Psoas muscle (tissue), 8 donors: Measurements from ENCODE around the gene SEMA3B. TPM values are rescaled to one million over a fixed set of nuclear protein-coding genes. Genes with fewer than 3 reads are reported as not detected.

Experiments
- ATAC-seq, 4 donors: fragments of 200-7000 bp; cut with Tn5 transposase; one replicate each; pipeline ENCODE4 v1.9.1; 2020; ENCODE audit warnings: moderate library complexity in 3 of 4, mild to moderate bottlenecking in 2 of 4
- DNase-seq, 2 donors: peaks; one replicate each; pipeline ENCODE4 v3.0.0-alpha.2; 2020
- H3K27ac ChIP-seq: fragments of 200-600 bp; one replicate; pipeline ENCODE4 v1.8.0; 2022
- H3K27me3 ChIP-seq, 3 donors: fragments of 200-600 bp in 1 of 3; one replicate each; pipeline versions ENCODE4 v1.6.1 to v1.8.0; 2013 to 2022; ENCODE audit warnings: low read length in 2 of 3, mild to moderate bottlenecking in 2 of 3, moderate library complexity in 1 of 3; ENCODE audit not compliant: insufficient read depth in 3 of 3
- H3K36me3 ChIP-seq, 2 donors: fragments of 200-600 bp in 1 of 2; one replicate each; pipeline versions ENCODE4 v1.6.1 to v1.8.0; 2013 to 2022; ENCODE audit warnings: low read depth in 1 of 2, mild to moderate bottlenecking in 1 of 2, moderate library complexity in 1 of 2; ENCODE audit not compliant: insufficient read depth in 1 of 2
- H3K4me1 ChIP-seq: fragments of 200-600 bp; one replicate; pipeline ENCODE4 v1.8.0; 2022
- H3K4me3 ChIP-seq: fragments of 200-600 bp; one replicate; pipeline ENCODE4 v1.8.0; 2022; ENCODE audit warnings: mild to moderate bottlenecking
- H3K9me3 ChIP-seq: fragments of 200-600 bp; one replicate; pipeline ENCODE4 v1.8.0; 2022
- CTCF ChIP-seq: fragments of 200-600 bp; IDR thresholded peaks from one replicate; pipeline ENCODE4 v1.8.0; 2022; ENCODE audit warnings: antibody characterized with exemption
- WGBS, 3 donors: extraction: QIAGEN DNeasy Blood & Tissue Kit; methylation state at CpG; one replicate each; pipeline versions ENCODE4 v1.1.6 to v1.1.7; 2013; 5-methylcytosine and 5-hydroxymethylcytosine counted together
- intact Hi-C, 2 donors: fragments of 100-400 bp; cut with DNase I; formaldehyde crosslinking; loops; one replicate each; pipeline versions ENCODE4 v1.11.0 to v1.14.2; 2022
- polyA plus RNA-seq, 3 donors: library from polyadenylated mRNA; stranded (reverse); fragments of 200-250 nt; gene quantifications; one replicate each; pipeline ENCODE4 v1.2.3, GENCODE V29; 2013
- total RNA-seq, 4 donors: library from RNA; stranded (reverse); fragmentation: NEBNext Ultra II Directional in 2 of 4; extraction: Animal tissue kit (Norgen Biotek cat#: 25700) in 2 of 4; gene quantifications; one replicate each; pipeline versions ENCODE4 v1.2.1 to v1.2.4, GENCODE V29; 2021 to 2023
- donor health status: healthy with polysubstance abuse.
- donor health status: DM: no; HTN: no; CAD: no; lungs with moderate emphysema.
- donor health status: Bipolar disorder and iron deficiency.
- donor health status: healthy.
- donor health status: DM: yes; HTN: yes; CAD: no.
- donor health status: DM: no; HTN: no; CAD: no.
- donor health status: DM: no; HTN: no; CAD: no.
- donor health status: DM: yes; HTN: yes; CAD: no.

Gene SEMA3B
- total and polyA plus RNA-seq, 7 donors: 2.1 to 6.8 (median 3.4) TPM

DNA sequence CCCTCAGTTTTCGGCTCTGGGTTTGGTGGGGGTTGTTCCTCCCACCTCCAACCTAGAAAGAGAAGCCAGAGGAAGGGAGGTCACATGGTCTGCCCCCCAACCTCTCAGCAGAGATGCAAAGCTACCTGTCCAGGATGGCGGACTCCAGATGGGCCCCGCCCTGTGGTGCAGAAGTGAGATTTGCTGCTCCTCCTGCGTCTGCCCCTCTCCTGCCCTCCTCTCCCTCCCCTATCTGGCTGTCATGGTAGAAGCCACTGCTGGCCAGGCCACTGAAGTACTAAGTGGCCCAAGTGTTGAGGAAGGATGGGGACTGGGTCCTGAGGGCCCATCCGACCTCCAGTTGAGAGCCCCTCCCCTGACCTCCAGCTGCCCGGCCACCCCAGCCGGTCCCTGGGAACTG is 2.1 kb upstream of the SEMA3B start:
- no peak for DNase-seq
- no peak for TF ChIP-seq CTCF
- no peaks in the 10 kb centered on the region for H3K36me3 ChIP-seq
- peak overlapping the region; percentile 82 for H3K27ac ChIP-seq
- H3K9me3 ChIP-seq: no peaks in the 10 kb centered on the region
- H3K4me1 ChIP-seq: peaks cover 48% of the 10 kb centered on the region
- H3K4me3 ChIP-seq: peak overlapping the region; percentile 72
- ATAC-seq: peak in 1 of 4 donors; percentile 7
- WGBS, 3 donors: 54 to 67% (median 57%) methylated on average over 7 of the region's 7 CpGs
- no peaks in the 10 kb centered on the region for H3K27me3 ChIP-seq
- intact Hi-C loops: loop anchor here in 1 of 2 donors (10.0 kb wide), 1 partner anchor 278 kb away; no protein-coding TSS in a partner anchor

GRCh38 chr3:50267280-50267913 is 1.6 kb upstream of the SEMA3B start:
- H3K9me3 ChIP-seq: no peaks in the 10 kb centered on the region
- intact Hi-C loops: loop anchor here in 1 of 2 donors (10.0 kb wide), 1 partner anchor 277 kb away; no protein-coding TSS in a partner anchor
- H3K27me3 ChIP-seq: no peaks in the 10 kb centered on the region
- peak overlapping the region; percentile 82 for H3K27ac ChIP-seq
- WGBS, 3 donors: 3 to 5% (median 4%) methylated on average over 21 to 22 of the region's 22 CpGs
- peaks cover 48% of the 10 kb centered on the region for H3K4me1 ChIP-seq
- peak overlapping the region; percentile 72 for H3K4me3 ChIP-seq
- DNase-seq (peak; percentile 72 to 85), ATAC-seq (peak; percentile 59 to 81 (median 66))
- TF ChIP-seq CTCF: no peak
- no peaks in the 10 kb centered on the region for H3K36me3 ChIP-seq

DNA sequence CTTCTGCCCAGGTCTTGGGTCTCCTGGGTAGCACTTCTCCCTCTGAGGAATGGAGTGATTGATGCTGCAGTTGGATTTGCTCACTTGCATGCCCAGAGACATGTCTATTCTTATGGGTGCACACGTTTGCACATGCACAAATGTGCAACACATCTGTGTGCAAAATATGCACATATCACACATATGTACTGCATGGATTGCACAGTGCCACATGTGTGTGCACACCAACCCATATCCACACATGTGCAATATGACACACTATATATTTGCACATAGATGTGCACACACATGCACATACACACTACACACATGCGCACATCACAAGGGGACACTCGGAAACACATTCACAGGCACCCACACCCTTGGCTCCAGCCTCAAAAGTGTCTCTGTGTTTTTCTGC is 671 bp upstream of the SEMA3B start:
- WGBS, 3 donors: 23 to 34% (median 26%) methylated on average over 3 of the region's 3 CpGs

GRCh38 chr3:50269460-50269859 is 513 bp downstream of the SEMA3B start:
- ATAC-seq (no peak), DNase-seq (no peak)
- WGBS, 3 donors: 46 to 53% (median 48%) methylated on average over 4 of the region's 4 CpGs
- no peak for TF ChIP-seq CTCF
- Histone ChIP-seq H3K27me3 (no peaks in the 10 kb centered on the region), H3K27ac (peak overlapping the region; percentile 82), H3K36me3 (no peaks in the 10 kb centered on the region), H3K4me1 (peaks cover 54% of the 10 kb centered on the region), H3K9me3 (no peaks in the 10 kb centered on the region), H3K4me3 (peak overlapping the region; percentile 49)
- intact Hi-C loops: loop anchor here in 1 of 2 donors (10.0 kb wide), 1 partner anchor 275 kb away; no protein-coding TSS in a partner anchor

More for the DNA sequence above, 671 bp upstream of the SEMA3B start:
- Histone ChIP-seq H3K9me3 (no peaks in the 10 kb centered on the region), H3K27ac (peak overlapping the region; percentile 82), H3K27me3 (no peaks in the 10 kb centered on the region), H3K36me3 (no peaks in the 10 kb centered on the region), H3K4me3 (peak overlapping the region; percentile 72), H3K4me1 (peaks cover 52% of the 10 kb centered on the region)
- ATAC-seq (no peak), DNase-seq (no peak)
- intact Hi-C loops: loop anchor here in 1 of 2 donors (10.0 kb wide), 1 partner anchor 277 kb away; no protein-coding TSS in a partner anchor
- TF ChIP-seq CTCF: no peak
